Measurements from ENCODE around the gene MEGF8.

MEGF8 gene

GRCh38 chr19:42325308-42325895, at the start of gene MEGF8:
Gene MEGF8, plus strand, starts transcription at chr19:42325635. Its CDS starts 609 bp downstream, at chr19:42326244.
- Histone ChIP-seq H3K27me3 (replicated peaks; ENCODE audit: control insufficient read depth, insufficient read depth, low read length) (no peaks in the 10 kb centered on the region; the same call in 1 of the 2 replicates), H3K36me3 (ENCODE audit: control insufficient read depth, insufficient read depth, low read length) (no peaks in the 10 kb centered on the region), H3K4me3 (replicated peaks; ENCODE audit: low read depth, low read length) (peak within 1 kb of the TSS; percentile 93)
- TF ChIP-seq CTCF (IDR thresholded peaks at IDR 0.05; ENCODE audit: insufficient read depth, low read length, poor library complexity, severe bottlenecking): peak; percentile 97
- DNase-seq (ENCODE audit: extremely low read depth, insufficient read length): peak; percentile 97

GRCh38 chr19:42276284-42276683, 49.2 kb upstream of the MEGF8 start:
- Histone ChIP-seq H3K36me3 (ENCODE audit: control insufficient read depth, insufficient read depth, low read length) (peaks cover 27% of the 10 kb centered on the region), H3K4me3 (replicated peaks; ENCODE audit: low read depth, low read length) (no peak overlapping the region), H3K27me3 (replicated peaks; ENCODE audit: control insufficient read depth, insufficient read depth, low read length) (no peaks in the 10 kb centered on the region)
- TF ChIP-seq CTCF (IDR thresholded peaks at IDR 0.05; ENCODE audit: insufficient read depth, low read length, poor library complexity, severe bottlenecking): no peak
- peak; percentile 7 for DNase-seq (ENCODE audit: extremely low read depth, insufficient read length)

GRCh38 chr19:42276821-42277220, 48.6 kb upstream of the MEGF8 start:
- no peaks in the 10 kb centered on the region for H3K27me3 ChIP-seq (replicated peaks; ENCODE audit: control insufficient read depth, insufficient read depth, low read length)
- H3K36me3 ChIP-seq (ENCODE audit: control insufficient read depth, insufficient read depth, low read length): peaks cover 24% of the 10 kb centered on the region
- no peak for TF ChIP-seq CTCF (IDR thresholded peaks at IDR 0.05; ENCODE audit: insufficient read depth, low read length, poor library complexity, severe bottlenecking)
- H3K4me3 ChIP-seq (replicated peaks; ENCODE audit: low read depth, low read length): no peak overlapping the region
- peak; percentile 20 for DNase-seq (ENCODE audit: extremely low read depth, insufficient read length)

- H3K4me3 ChIP-seq (replicated peaks; ENCODE audit: low read depth, low read length): no peak overlapping the region
- peak; percentile 2 for DNase-seq (ENCODE audit: extremely low read depth, insufficient read length)
- peaks cover 18% of the 10 kb centered on the region for H3K36me3 ChIP-seq (ENCODE audit: control insufficient read depth, insufficient read depth, low read length)
- H3K27me3 ChIP-seq (replicated peaks; ENCODE audit: control insufficient read depth, insufficient read depth, low read length): no peaks in the 10 kb centered on the region
- TF ChIP-seq CTCF (IDR thresholded peaks at IDR 0.05; ENCODE audit: insufficient read depth, low read length, poor library complexity, severe bottlenecking): no peak
These were observed 47.5 kb upstream of the MEGF8 start for GRCh38 chr19:42277821-42278451.

GRCh38 chr19:42278452-42279154, 46.8 kb upstream of the MEGF8 start:
- peak; percentile 0 for DNase-seq (ENCODE audit: extremely low read depth, insufficient read length)
- Histone ChIP-seq H3K27me3 (replicated peaks; ENCODE audit: control insufficient read depth, insufficient read depth, low read length) (no peaks in the 10 kb centered on the region), H3K36me3 (ENCODE audit: control insufficient read depth, insufficient read depth, low read length) (peaks cover 12% of the 10 kb centered on the region), H3K4me3 (replicated peaks; ENCODE audit: low read depth, low read length) (no peak overlapping the region)
- TF ChIP-seq CTCF (IDR thresholded peaks at IDR 0.05; ENCODE audit: insufficient read depth, low read length, poor library complexity, severe bottlenecking): no peak

All from GM06990 (cell line).